ENCODE measurements around the gene DCP1B.

The DCP1B gene

DNA sequence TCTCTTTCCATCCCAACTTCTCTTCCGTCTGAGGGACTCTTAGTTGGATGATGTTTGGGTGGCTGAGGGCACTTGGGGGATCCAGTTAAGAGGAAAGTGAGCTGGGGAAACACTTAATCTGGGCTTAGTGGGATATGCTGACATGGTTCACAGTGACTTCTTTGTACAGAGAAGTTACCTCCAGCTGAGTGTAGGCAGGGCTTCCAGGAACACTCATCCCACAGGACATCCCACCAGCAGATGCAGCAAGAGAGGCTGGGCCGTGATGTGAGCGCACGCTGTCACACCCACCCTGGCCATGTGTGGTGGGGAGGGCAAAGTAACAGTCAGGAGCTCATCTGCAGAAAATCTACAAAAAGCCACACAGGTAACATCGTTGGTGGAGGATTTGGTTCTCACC lies 85.0 kb downstream of the DCP1B start:
- FAIRE-seq (no peak), DNase-seq (ENCODE audit: insufficient read length, low spot score) (no peak)
- TF ChIP-seq POLR2A (IDR thresholded peaks at IDR 0.05; ENCODE audit: low read depth, low read length) = no peak

DNA sequence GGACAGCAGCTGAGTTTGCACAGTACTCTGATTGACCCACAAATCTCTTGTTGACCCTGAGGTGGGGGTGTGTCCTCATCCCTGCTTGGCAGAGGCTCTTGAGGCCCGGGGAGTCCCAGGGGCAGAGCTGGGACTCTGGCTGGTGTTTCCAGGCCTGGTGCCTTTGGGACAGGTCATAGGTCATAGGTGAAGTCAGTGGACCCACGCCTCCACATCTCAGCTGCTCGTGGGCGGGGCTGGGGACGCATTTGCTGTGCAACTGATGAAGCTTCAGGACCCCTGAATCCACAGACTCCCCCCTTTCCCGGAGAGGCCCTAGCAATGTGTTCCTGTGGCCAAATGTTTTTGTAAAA lies 85.4 kb downstream of the DCP1B start:
- DNase-seq (ENCODE audit: insufficient read length, low spot score) = no peak
- TF ChIP-seq POLR2A (IDR thresholded peaks at IDR 0.05; ENCODE audit: low read depth, low read length) = no peak
- FAIRE-seq = no peak

DNA sequence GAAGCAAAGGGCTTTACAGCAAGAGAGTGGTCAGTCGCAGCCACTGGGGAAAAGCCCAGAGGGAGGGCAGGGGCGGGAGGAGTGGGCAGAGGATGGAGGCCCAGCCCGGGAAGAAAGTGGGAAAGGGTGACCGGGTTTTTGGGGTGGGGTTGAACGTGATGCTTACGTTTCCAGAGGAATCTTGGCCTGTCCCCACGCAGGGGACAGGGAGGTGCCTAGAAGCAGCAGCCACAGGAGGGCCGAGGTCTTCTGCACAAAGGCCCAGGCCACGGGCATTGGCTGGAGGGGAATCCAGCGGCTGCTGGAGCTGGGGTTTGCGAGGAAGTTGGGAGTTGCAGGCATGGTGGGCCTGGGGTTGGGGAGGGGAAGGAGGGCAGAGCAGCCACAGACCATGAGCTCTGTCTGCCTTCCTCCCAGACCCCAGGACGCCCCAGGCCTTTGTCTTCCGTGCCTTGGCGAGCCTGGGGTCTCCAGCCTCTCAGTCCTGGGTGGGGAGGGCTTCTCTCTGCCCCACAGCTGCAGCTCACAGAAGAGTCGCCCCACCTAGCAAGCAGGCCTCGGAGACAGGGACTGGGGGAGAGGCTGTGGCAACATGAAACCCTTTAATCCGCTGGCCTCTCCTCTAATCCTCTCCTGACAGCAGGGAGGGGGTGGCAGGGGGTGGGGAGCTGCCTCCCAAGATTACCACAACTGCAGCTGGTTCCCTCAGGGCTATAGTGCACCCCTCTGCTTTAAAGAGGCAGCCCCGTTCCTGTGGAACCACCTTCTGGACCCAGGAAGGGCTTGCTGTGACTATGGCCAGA lies 86.0 kb downstream of the DCP1B start, which contains the start of gene CACNA2D4:
CACNA2D4 (minus strand) TSS at position 572 of the 803 bp plus-strand sequence; CDS start at position 393, 179 bp downstream.
- no peak for DNase-seq (ENCODE audit: insufficient read length, low spot score)
- no peak for FAIRE-seq
- TF ChIP-seq POLR2A (IDR thresholded peaks at IDR 0.05; ENCODE audit: low read depth, low read length) = no peak

- FAIRE-seq (no peak), DNase-seq (ENCODE audit: insufficient read length, low spot score) (no peak)
- no peak for TF ChIP-seq POLR2A (IDR thresholded peaks at IDR 0.05; ENCODE audit: low read depth, low read length)
Observed at GRCh38 chr12:1917172-1918070, 86.8 kb downstream of the DCP1B start.

DNA sequence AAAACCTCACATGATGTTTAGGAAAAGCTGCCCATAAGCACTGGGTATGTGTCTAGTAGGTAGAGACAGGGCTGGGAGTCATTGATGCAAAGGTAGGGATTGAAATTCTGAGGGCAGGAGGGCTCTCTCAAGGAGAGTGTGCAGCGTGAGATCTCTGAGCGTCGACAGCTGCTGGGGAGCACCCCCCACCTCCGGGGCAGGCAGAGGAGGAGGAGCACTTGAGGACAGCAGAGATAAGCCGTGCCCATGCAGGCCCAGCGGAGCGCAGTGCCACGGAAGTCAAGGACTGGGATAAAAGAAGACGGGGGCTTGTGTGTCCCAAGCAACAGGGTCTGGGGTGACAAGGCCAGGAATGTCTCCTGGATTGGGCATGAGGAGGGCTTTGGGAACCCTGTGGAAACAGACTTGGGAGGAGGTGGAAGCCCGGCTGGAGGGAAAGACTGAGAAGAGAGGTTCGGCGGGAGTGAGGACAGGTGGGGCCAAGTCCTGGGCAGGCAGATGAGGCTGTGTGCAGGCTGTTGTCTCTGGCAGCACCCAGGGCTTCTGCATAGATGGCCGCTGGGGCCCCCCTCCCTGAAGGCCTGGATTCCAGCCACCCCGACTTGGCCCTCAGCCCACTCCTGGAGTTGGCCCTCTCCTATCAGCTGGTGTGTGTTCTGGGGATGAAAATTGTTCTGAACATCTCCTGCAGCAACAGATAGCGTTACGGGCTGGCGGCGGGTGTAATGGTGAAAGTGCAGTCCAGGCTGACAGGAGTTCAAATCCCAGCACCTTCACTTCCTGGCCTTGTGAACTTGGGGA lies 87.7 kb downstream of the DCP1B start:
- no peak for DNase-seq (ENCODE audit: insufficient read length, low spot score)
- FAIRE-seq = no peak
- no peak for TF ChIP-seq POLR2A (IDR thresholded peaks at IDR 0.05; ENCODE audit: low read depth, low read length)

DNA sequence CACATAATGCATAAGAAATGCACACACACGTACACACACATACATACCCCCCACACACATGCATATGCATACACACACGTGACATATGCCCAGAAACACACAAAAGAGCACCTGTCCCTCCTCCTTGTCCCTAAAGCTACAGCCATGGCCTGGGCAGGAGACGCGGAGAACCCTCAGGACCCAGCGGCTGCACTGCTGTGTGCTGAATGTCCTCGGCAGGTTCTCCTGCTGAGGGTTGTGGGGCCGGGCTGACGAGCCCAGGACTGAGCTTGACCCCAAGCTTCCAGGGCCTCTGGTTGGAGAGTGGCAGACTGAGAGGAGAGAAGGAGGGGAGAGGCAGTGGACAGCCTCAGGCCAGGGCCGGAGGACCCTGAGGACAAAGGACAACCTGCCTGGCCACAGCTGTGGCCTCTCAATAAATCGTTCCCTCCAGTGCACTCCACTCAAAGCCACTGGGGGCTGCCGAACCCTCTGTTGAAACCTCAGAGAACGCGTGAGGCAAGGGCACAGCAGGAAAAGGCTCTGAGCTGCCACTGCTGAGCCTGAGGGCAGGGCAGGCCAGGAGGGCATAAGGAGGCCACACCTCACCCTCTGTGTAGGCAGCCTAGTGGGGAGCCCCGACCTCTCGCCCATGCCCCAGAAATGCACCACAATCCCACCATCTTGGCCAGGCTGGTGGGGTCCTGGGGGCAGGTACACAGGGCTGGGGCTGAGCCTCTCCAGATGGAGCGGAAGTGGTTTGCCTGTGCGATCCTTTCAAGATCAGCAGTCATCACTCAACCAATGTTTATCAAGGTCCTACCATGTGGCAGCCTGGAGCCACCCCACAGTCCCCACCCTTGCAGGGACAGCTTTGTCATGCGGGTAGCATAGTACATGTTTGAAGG lies 88.9 kb downstream of the DCP1B start:
- no peak for FAIRE-seq
- no peak for TF ChIP-seq POLR2A (IDR thresholded peaks at IDR 0.05; ENCODE audit: low read depth, low read length)
- no peak for DNase-seq (ENCODE audit: insufficient read length, low spot score)

DNA sequence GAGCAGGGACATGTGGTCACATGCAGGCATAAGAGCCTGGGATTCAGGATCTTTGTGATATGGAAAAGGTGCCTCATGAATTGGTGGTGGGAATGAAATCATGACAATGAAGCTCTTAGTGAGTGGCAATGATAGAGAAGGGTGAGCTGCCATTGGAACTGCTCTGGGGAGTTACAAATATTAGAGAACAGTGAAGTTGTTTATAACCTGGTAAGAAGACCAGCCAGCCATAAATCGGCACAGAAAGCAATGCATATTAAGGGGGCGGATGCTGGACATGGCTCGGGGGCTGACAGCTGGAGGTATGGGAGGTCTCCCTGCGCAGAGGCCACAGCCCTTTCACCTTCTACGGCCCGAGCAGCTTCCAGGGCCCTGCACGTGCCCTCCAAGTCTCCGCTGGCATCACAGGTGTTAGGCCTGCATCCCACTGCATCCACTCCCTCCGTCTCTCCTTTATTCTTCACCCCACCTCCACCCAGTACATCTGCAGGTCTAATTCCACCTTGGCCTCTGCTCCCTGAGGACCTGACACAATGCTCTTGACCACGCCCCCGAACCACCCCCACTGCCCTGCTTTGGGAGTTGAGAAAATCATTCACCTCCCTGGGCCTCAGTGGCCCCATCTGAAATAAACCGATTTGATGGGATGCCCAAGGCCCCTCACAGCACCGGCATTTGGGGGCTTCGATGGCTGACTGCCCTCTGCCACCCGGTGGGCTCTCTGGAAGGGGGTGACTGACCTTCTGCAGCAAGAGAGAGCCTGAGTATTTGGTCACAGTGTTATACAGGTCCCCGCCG lies 89.9 kb downstream of the DCP1B start:
- no peak for TF ChIP-seq POLR2A (IDR thresholded peaks at IDR 0.05; ENCODE audit: low read depth, low read length)
- no peak for DNase-seq (ENCODE audit: insufficient read length, low spot score)
- FAIRE-seq = no peak

DNA sequence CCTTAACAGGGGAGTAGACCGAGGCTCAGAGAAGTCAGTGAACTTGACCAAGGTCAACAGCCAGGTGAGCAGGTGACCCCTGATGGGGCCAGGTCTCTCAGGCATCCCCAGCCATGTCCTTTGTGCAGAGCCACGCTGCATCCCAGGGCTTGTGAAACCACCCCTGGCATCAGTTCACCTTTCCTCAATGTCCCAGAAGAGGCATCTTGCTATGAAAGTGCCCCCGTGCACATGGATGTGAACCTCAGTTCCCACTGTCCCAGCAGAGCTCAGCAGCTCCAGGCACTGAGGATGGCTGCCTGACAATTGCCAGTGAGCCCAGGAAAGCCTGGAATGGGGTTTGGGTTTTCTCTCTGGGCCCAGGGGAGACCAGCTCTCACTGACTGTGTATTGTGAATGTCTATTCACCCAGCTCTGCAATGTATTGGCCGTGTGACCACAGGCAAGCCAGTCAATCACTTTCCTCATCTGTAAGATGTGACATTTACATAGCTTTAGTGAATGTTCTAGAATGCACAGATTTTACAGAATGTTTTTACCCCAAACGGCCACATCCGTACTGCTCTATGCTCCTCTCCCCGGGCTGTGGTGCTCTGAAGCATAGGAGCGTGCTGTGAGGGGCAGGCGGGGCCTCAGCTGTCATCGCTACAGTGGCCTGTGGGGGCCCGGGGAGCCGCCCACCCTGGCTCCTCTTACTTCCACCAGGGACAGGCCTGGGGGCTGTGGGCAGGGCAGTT lies 90.7 kb downstream of the DCP1B start:
- DNase-seq (ENCODE audit: insufficient read length, low spot score) (no peak), FAIRE-seq (no peak)

GRCh38 chr12:1912580-1913376 lies 91.5 kb downstream of the DCP1B start:
- TF ChIP-seq POLR2A (IDR thresholded peaks at IDR 0.05; ENCODE audit: low read depth, low read length) = no peak
- FAIRE-seq (peak; percentile 72), DNase-seq (ENCODE audit: insufficient read length, low spot score) (peak; percentile 98)

More for the DNA sequence above, 90.7 kb downstream of the DCP1B start:
- no peak for TF ChIP-seq POLR2A (IDR thresholded peaks at IDR 0.05; ENCODE audit: low read depth, low read length)

- FAIRE-seq (no peak), DNase-seq (ENCODE audit: insufficient read length, low spot score) (no peak)
- no peak for TF ChIP-seq POLR2A (IDR thresholded peaks at IDR 0.05; ENCODE audit: low read depth, low read length)
Observed at GRCh38 chr12:1911598-1912575, 92.4 kb downstream of the DCP1B start.

Data from H54 (cell line).